Forelimb muscle (tissue), 1 donor: ENCODE measurements around the gene LRRC47. TPM values are rescaled to one million over a fixed set of nuclear protein-coding genes. Genes with fewer than 3 reads are reported as not detected.
A peak's percentile ranks its signal among the peaks of the same experiment; 100 is the strongest.

Experiments used
- DNase-seq: peaks from one replicate; pipeline ENCODE4 v3.0.0-alpha.2; 2013; ENCODE audit warnings: low read depth
- polyA plus RNA-seq: library from polyadenylated mRNA; unstranded; fragments of 120-200 nt; gene quantifications from one replicate; pipeline ENCODE4 v1.2.1, GENCODE V29; 2013; ENCODE audit not compliant: insufficient read length

The LRRC47 gene
- 49.1 TPM for polyA plus RNA-seq

DNA sequence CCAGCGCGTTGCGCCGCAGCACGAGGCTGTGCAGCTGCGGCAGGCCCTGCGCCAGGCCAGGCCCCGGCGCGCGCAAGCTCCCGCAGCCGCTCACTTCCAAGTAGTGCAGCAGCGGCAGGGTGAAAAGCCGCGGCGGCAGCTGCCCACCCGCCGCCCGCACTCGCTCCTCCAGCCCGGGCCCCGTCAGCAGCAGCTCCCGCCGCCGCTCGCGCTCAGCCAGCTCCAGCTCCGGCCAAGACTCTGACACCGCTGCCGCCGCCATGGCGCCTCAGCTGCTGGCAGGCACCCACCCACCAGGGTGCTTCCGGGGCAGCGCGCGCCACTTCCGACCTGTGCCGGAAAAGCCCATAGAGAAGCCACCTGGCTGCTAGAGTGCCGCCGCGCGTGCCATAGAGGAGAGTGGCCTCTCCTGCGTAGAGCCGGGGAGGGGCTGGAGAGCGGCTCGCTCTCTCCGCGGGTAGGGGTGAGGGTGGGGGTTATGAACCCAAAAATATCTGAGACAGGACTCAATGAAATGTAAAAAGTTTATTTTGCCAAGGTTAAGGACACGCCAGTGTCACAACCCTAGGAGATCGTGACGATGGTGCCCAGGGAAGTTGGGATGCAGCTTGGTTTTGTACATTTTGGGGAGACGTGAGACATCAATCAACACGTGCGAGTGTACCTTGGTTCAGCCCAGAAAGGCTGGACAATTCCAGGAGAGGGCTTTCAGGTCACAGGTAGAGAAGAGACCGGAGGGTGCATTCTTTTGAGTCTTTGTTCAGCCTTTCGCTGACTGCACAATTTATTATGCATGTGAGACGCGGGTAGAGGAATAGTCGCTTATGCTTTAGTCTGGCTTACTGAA, at the start of gene LRRC47:
TSS of gene LRRC47 (minus strand) at position 284 of the 847 bp plus-strand sequence. CDS start at position 262, 22 bp downstream.
- DNase-seq: peak; percentile 57

DNA sequence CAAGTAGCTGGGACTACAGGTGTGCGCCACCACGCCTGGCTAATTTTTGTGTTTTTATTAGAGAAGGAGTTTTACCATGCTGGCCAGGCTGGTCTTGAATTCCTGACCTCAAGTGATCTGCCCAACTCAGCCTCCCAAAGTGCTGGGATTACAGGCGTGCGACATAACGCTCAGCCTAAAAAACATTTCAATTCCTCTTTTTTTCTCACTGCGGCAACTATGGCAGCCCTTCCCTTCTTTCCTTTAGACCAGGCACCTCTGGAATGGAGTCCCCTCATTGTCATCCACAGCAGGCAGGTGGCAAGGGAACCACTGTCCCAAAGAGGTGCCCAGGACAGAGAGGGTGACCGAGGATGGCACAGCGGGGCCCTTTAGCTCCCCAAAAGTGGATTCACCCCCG, 46.6 kb upstream of the LRRC47 start:
- DNase-seq: no peak

GRCh38 chr1:3841491-3841890, 45.2 kb upstream of the LRRC47 start:
- DNase-seq: no peak

DNA sequence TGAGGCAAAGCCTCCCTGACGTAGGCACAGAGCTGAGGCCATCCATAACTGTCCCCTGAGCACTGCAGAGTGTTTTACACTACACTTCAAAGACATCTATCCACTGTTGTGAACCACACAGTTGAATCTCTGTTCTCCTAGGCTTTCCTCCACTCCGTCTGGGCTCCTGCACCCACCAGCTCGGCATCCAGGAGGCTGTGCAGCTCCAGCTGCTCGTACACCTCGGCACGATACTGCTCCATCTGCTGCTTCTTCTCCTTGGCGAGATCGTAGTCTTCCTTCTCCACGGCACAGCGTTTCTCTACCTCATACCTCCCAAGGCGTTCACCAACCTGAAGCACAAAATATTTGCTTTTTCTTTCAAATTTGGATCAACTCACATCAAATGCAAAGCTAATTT, 42.5 kb upstream of the LRRC47 start:
- DNase-seq: no peak

GRCh38 chr1:3837685-3838084, 41.4 kb upstream of the LRRC47 start:
- DNase-seq: no peak

- DNase-seq: no peak
Observed at GRCh38 chr1:3837200-3837599, 40.9 kb upstream of the LRRC47 start.

DNA sequence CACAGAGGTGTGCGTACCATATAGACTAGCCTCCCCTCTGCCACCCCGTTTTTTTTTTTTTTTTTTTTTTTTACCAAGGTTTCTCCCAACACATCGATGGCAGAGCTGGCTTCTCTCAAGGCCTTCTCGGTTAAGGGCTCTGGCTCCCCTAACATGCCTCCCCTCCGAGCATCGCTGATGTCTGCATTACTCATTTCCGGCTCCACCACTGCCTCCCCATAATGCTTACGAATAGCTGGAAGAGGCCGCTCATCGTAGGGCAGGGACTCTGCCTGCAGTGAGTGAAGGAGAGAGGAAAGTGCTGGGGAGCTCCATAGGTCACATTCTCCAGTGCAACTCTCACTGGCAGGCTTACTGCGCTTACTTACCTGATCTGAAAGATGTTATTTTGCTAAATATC, 40.1 kb upstream of the LRRC47 start:
- no peak for DNase-seq

- DNase-seq: no peak
Observed at GRCh38 chr1:3834701-3835100, 38.4 kb upstream of the LRRC47 start.

GRCh38 chr1:3831689-3832088, 35.4 kb upstream of the LRRC47 start:
- DNase-seq: no peak

GRCh38 chr1:3828391-3828790, 32.1 kb upstream of the LRRC47 start:
- no peak for DNase-seq

DNA sequence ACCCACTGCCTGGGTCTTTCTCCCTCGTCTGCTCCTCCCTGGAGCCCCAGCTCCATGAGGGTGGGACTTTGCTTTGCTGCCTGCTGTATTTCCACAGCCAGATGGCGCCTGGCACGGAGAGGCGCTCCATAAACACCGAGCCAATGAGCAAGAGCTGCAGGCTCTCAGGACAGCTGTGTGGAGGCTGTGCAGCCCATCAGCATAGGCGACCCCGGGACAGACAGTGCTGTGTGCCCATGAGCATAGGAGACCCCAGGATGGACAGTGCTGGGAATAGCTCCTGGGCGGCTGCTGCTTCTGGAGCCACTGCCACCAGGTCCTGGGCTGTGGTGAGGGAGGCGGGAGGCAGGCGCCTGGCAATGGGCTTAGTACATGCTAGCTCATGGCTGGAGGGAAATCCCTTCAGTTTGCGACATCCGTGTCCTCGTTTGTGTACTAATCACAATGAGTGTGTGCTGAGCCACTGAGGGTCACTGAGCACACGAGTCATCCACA, 31.6 kb upstream of the LRRC47 start:
- DNase-seq: no peak

DNA sequence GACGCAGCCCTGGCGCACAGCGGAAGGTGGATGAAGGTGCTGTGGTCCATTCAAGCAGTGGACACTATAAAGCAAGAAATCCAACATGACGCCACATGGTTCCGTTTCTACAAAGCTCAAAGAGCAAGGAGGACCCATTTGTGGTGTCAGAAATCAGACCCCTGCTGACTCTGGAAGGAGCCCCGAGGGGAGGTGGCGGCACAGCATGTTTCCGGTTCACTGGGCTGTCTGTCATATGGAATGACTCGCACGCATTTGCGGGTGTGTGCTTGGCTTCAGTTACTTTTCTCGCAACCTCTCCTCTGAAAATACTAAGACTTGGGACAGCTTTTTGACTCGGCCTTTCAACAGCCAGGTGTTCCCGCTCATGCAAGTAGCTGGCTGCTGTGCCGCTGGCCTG, 29.1 kb upstream of the LRRC47 start:
- DNase-seq: no peak

DNA sequence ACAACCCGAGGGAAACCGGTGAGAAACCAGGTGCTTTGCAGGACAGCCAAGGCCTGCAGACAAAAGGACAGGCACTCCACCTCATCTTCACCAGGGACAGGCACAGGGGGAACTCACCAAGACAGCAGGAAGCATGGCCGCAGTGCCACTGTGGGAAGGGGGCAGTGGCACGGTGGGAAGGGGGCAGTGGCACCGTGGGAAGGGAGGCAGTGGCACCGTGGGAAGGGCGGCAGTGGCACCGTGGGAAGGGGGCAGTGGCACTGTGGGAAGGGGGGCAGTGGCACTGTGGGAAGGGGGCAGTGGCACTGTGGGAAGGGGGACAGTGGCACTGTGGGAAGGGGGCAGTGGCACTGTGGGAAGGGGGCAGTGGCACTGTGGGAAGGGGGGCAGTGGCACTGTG, 28.4 kb upstream of the LRRC47 start:
- DNase-seq: no peak

- no peak for DNase-seq
Observed at GRCh38 chr1:3822421-3822820, 26.1 kb upstream of the LRRC47 start.

DNA sequence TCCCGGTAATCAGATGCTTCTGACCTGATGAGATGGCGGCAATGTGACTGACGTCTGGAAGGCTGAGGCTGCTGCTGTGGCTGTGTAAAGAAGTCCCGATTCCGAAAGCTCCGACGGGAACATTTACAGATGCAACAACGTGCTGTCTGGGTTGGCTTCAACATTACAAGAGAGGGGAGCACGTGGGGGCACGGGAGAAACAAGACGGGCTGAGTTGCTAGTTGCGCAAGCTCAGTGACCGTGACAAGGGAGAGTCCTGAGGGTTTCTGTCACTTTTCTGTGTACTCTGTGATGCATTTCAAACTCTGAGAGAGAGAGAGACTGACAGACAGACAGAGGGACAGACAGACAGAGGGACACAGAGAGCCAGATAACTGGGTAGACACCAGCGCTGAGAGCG, 25.6 kb upstream of the LRRC47 start:
- DNase-seq: no peak

GRCh38 chr1:3821447-3821846, 25.1 kb upstream of the LRRC47 start:
- DNase-seq: no peak

DNA sequence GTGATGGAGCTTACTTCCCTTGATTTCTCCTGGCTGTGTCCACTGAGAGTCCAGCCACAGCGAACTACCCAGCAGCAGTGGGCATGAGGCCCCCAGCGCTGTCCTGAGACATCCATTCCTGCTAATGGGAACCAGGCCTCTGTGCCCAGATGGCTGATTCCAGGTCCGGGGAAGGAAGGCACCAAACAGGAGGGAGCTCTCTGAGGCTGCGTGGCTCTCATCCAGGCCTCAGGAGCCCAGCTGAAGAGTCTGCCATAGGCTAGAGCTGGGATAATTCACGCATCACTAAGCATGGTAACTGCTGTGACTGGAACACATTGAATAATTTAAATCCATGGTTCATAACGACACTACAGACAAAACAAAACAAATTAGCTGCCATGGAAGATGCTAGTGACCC, 24.7 kb upstream of the LRRC47 start:
- no peak for DNase-seq

GRCh38 chr1:3820316-3820715, 24.0 kb upstream of the LRRC47 start:
- DNase-seq: no peak

GRCh38 chr1:3819771-3820200, 23.5 kb upstream of the LRRC47 start:
- no peak for DNase-seq

DNA sequence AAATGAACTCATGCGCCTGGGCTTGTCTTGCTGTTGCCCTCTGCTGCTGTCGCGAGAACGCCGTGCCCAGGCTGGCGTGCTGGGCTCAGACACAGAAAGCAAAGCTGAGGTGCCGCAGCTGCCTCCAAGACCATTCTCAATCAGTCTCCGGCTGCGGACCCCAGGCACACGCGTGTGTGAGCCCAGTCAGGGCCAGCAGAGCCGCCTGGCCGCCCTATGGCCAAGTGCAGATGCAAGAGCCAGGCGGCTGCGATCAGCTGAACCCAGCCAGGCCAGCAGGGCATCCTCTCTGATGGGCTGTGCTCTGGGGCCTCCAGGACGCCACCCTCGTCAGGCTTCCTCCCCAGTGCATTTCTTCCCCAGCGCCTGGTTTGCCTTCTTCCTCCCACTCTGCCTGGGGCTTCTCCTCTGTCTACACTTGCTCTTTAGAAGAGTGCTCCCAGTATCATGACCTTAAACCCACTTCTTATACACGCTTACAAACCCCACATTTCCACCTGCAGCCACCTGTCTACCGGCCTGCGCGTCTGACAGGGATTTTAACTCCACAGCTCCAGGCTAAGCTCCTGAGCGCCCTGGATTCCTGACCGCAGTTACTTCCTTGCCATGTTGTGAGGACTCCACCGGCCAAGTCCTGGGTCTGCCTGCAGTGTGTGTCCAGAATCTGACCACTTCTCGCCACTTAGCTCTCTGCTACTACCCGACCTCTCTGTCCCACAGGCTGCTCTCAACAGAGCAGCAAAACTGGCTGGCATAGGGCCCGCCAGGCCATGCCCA, 21.7 kb upstream of the LRRC47 start:
- no peak for DNase-seq

DNA sequence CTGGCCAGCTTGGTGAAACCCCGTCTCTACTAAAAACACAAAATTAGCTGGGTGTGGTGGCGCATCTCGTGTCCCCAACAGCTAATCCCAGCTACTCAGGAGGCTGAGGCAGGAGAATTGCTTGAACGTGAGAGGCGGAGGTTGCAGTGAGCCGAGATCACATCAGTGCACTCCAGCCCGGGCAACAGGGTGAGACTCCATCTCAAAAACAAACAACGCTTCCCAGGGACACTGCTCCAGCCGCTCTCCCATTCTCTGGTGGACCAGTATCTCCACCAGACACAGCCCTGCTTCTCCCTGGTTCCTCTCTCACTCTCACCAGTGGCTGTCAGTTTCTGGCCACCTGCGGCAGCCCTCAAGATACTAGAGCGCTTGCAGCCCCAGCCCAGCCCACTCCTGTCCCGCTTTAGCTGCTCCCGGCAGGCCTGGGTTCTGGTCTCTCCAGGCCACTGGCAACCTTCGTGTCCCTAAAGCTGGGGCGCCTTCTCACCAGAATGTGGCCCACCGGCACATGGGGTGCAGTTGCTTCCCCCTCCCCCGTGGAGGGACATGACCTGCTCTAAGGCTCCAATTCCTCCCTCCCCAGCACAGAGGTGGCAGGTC, 20.9 kb upstream of the LRRC47 start:
- no peak for DNase-seq
